Endothelial cell of umbilical vein (primary cell): ENCODE data around the gene MAPK13.

Source experiments
- CTCF ChIP-seq, 2 donors: IDR thresholded peaks; 1 replicate in 1 of 2; 2 replicates in 1 of 2; pipeline ENCODE4 v1.5.1; 2011; ENCODE audit warnings: low read length in 2 of 2, mild to moderate bottlenecking in 2 of 2, moderate library complexity in 2 of 2, control low read depth in 1 of 2, inconsistent platforms in 1 of 2, low read depth in 1 of 2; ENCODE audit not compliant: insufficient read depth in 1 of 2; ENCODE audit errors: extremely low read depth in 1 of 2
- EZH2 ChIP-seq: IDR thresholded peaks from 2 replicates; pipeline ENCODE4 v1.6.1; 2012; ENCODE audit warnings: borderline replicate concordance, low read depth, mild to moderate bottlenecking, moderate library complexity, low read length, inconsistent platforms; ENCODE audit not compliant: severe bottlenecking
- GATA2 ChIP-seq: IDR thresholded peaks from 2 replicates; pipeline ENCODE4 v1.7.0; 2011; ENCODE audit warnings: low read depth, mild to moderate bottlenecking, moderate library complexity, mixed read lengths, low read length; ENCODE audit not compliant: insufficient read length, insufficient read depth
- MAX ChIP-seq: IDR thresholded peaks from 2 replicates; pipeline ENCODE4 v1.6.1; 2011; ENCODE audit not compliant: insufficient read depth, insufficient read length

DNA sequence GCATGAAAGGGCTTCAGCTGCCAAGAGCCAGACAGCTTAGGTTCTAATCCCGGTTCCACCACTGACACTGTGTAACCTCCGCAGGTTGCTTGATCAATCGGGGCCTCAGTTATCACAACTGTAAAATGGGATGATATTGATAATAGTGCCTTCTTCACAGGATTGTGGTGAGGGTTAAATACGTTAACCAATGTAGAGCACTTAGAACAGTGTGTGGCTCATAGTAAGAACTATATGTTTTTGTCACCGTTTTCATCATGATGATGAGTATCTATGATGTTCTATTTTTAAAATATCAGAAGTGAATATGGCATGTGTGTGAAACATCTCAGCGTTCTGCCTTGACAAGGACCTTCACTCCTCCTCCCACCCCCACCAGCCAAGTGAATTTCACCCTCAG lies 10.3 kb upstream of the MAPK13 start:
- TF ChIP-seq GATA2: no peak
- TF ChIP-seq CTCF (IDR thresholded peaks at IDR 0.05; ENCODE audit: extremely low read depth in 1 of 2, insufficient read depth in 1 of 2, low read depth in 1 of 2, low read length in 2 of 2): no peak
- no peak for TF ChIP-seq EZH2
- TF ChIP-seq MAX: no peak
